H1 (cell line): ENCODE results near the gene HSH2D. TPM values are rescaled to one million over a fixed set of nuclear protein-coding genes. Genes with fewer than 3 reads are reported as not detected.

Source experiments
- CTCF ChIA-PET: fragments of 300-600 bp; sonication (Branson Sonifier 250); formaldehyde crosslinking; loops from one replicate; lab custom pipeline; 2021; ENCODE audit not compliant: partially characterized antibody; lab: Charles Lee
- POLR2A ChIA-PET: fragments of 300-600 bp; sonication (Branson Sonifier 250); formaldehyde crosslinking; loops from one replicate; lab custom pipeline; 2021; ENCODE audit warnings: inconsistent platforms; ENCODE audit not compliant: partially characterized antibody; lab: Charles Lee
- DNase-seq, 2 experiments: peaks; one replicate each; pipeline versions ENCODE4 v3.0.0 to v3.0.0-alpha.2; 2010 to 2022; ENCODE audit warnings: low spot score in 2 of 2, low read depth in 1 of 2, mixed read lengths in 1 of 2
- FAIRE-seq: peaks from 2 replicates; lab custom pipeline; 2011; peaks lifted over from hg19 to GRCh38; lab: Jason Lieb, UNC
- H2AFZ ChIP-seq: 2 replicates; pipeline ENCODE4 v1.8.1; 2012; ENCODE audit warnings: low read length, inconsistent platforms
- H2AK5ac ChIP-seq: 2 replicates; pipeline ENCODE4 v1.6.1; 2013; ENCODE audit warnings: low read depth, low read length
- H2BK120ac ChIP-seq: replicated peaks from 2 replicates; pipeline ENCODE3; 2013; ENCODE audit warnings: low read depth, low read length, inconsistent platforms
- H2BK12ac ChIP-seq: 2 replicates; pipeline ENCODE4 v1.6.1; 2013; ENCODE audit warnings: low read depth, low read length
- H2BK15ac ChIP-seq: 2 replicates; pipeline ENCODE4 v1.6.1; 2013; ENCODE audit warnings: low read length
- H2BK20ac ChIP-seq: 2 replicates; pipeline ENCODE4 v1.6.1; 2013; ENCODE audit warnings: low read length
- H2BK5ac ChIP-seq: 2 replicates; pipeline ENCODE4 v1.6.1; 2013; ENCODE audit warnings: low read depth, low read length
- H3K14ac ChIP-seq: 2 replicates; pipeline ENCODE4 v1.6.1; 2013; ENCODE audit warnings: inconsistent platforms; ENCODE audit not compliant: insufficient read length
- H3K18ac ChIP-seq: 2 replicates; pipeline ENCODE4 v1.6.1; 2013; ENCODE audit warnings: low read length; ENCODE audit errors: extremely low read depth
- H3K23ac ChIP-seq: 2 replicates; pipeline ENCODE4 v1.6.1; 2013; ENCODE audit warnings: inconsistent platforms; ENCODE audit not compliant: insufficient read length
- H3K23me2 ChIP-seq: 2 replicates; pipeline ENCODE4 v1.6.1; 2013; ENCODE audit warnings: low read depth, low read length
- H3K27ac ChIP-seq: 2 replicates; pipeline ENCODE4 v1.6.1; 2011; ENCODE audit warnings: low read depth, low read length, inconsistent platforms
- H3K27me3 ChIP-seq, 4 experiments: replicated peaks in 1 of 4; 1 replicate in 1 of 4; 2 replicates in 3 of 4; pipeline versions ENCODE4 v1.6.1 to v1.8.1; 2011 to 2013; ENCODE audit warnings: low read length in 3 of 4, mild to moderate bottlenecking in 3 of 4, inconsistent platforms in 2 of 4, mixed read lengths in 2 of 4, moderate library complexity in 1 of 4; ENCODE audit not compliant: control insufficient read depth in 3 of 4, insufficient read depth in 3 of 4; ENCODE audit errors: extremely low read depth in 1 of 4
- H3K36me3 ChIP-seq, 4 experiments: 2 replicates each; pipeline versions ENCODE4 v1.6.1 to v1.8.1; 2011 to 2013; ENCODE audit warnings: mild to moderate bottlenecking in 4 of 4, low read length in 3 of 4, moderate library complexity in 2 of 4, control low read depth in 1 of 4, inconsistent platforms in 1 of 4; ENCODE audit not compliant: insufficient read depth in 4 of 4, control insufficient read depth in 2 of 4
- H3K4ac ChIP-seq: replicated peaks from 2 replicates; pipeline ENCODE3; 2013; ENCODE audit warnings: low read length, low read depth, mixed read lengths, inconsistent platforms; ENCODE audit not compliant: insufficient read length
- H3K4me1 ChIP-seq, 4 experiments: replicated peaks in 1 of 4; 1 replicate in 1 of 4; 2 replicates in 3 of 4; pipeline versions ENCODE4 v1.6.1 to v1.8.1; 2011 to 2013; ENCODE audit warnings: low read length in 3 of 4, inconsistent platforms in 2 of 4, mixed read lengths in 1 of 4; ENCODE audit not compliant: insufficient read depth in 4 of 4, control insufficient read depth in 3 of 4
- H3K4me2 ChIP-seq, 2 experiments: 2 replicates each; pipeline versions ENCODE4 v1.6.1 to v1.8.1; 2011 to 2013; ENCODE audit warnings: low read depth in 2 of 2, low read length in 2 of 2, control low read depth in 1 of 2, inconsistent platforms in 1 of 2, mild to moderate bottlenecking in 1 of 2; ENCODE audit not compliant: insufficient read depth in 1 of 2
- H3K4me3 ChIP-seq, 4 experiments: fragments of 200-600, 300-600 bp in 1 of 4; sonication (generic), shearing (Covaris generic), sonication (Bioruptor Twin) in 1 of 4; 2 replicates each; pipeline versions ENCODE4 v1.5.1 to v1.8.1; 2011 to 2016; ENCODE audit warnings: low read length in 4 of 4, low read depth in 3 of 4, control low read depth in 2 of 4, inconsistent platforms in 2 of 4, mild to moderate bottlenecking in 2 of 4, mixed read lengths in 1 of 4, moderate library complexity in 1 of 4; ENCODE audit not compliant: insufficient read depth in 2 of 4; ENCODE audit errors: extremely low read depth in 1 of 4
- H3K56ac ChIP-seq: replicated peaks from 2 replicates; pipeline ENCODE3; 2013; ENCODE audit warnings: low read depth, mild to moderate bottlenecking, mixed read lengths, low read length, inconsistent platforms; ENCODE audit not compliant: insufficient read length
- H3K79me1 ChIP-seq: 2 replicates; pipeline ENCODE4 v1.6.1; 2013; ENCODE audit warnings: low read depth, low read length, control low read depth
- H3K79me2 ChIP-seq, 2 experiments: 2 replicates each; pipeline versions ENCODE4 v1.6.1 to v1.8.1; 2012 to 2013; ENCODE audit warnings: low read length in 2 of 2, mild to moderate bottlenecking in 2 of 2, inconsistent platforms in 1 of 2; ENCODE audit not compliant: insufficient read depth in 2 of 2, control insufficient read depth in 1 of 2
- H3K9ac ChIP-seq, 4 experiments: replicated peaks in 1 of 4; 1 replicate in 1 of 4; 2 replicates in 3 of 4; pipeline versions ENCODE4 v1.6.1 to v1.8.1; 2011 to 2013; ENCODE audit warnings: low read depth in 3 of 4, low read length in 3 of 4, control low read depth in 2 of 4, mild to moderate bottlenecking in 2 of 4, moderate library complexity in 2 of 4, inconsistent platforms in 1 of 4; ENCODE audit errors: extremely low read depth in 1 of 4
- H3K9me3 ChIP-seq, 2 experiments: 2 replicates each; pipeline versions ENCODE4 v1.6.1 to v1.8.1; 2012 to 2013; ENCODE audit warnings: mild to moderate bottlenecking in 2 of 2, moderate library complexity in 2 of 2, control low read depth in 1 of 2, inconsistent platforms in 1 of 2, low read depth in 1 of 2, low read length in 1 of 2, mixed read lengths in 1 of 2; ENCODE audit not compliant: insufficient read depth in 2 of 2
- H4K20me1 ChIP-seq, 2 experiments: replicated peaks in 1 of 2; 2 replicates each; pipeline versions ENCODE3 to v1.8.1; 2011 to 2013; ENCODE audit warnings: inconsistent platforms in 2 of 2, low read length in 2 of 2, mild to moderate bottlenecking in 1 of 2; ENCODE audit not compliant: insufficient read depth in 2 of 2, control insufficient read depth in 1 of 2
- H4K5ac ChIP-seq: 2 replicates; pipeline ENCODE4 v1.6.1; 2013; ENCODE audit warnings: low read length, low read depth, mixed read lengths, inconsistent platforms; ENCODE audit not compliant: insufficient read length
- H4K8ac ChIP-seq: 2 replicates; pipeline ENCODE4 v1.8.0; 2013; ENCODE audit warnings: mild to moderate bottlenecking, moderate library complexity, low read length, inconsistent platforms; ENCODE audit not compliant: insufficient read depth; ENCODE audit errors: extremely low read depth
- H4K91ac ChIP-seq: replicated peaks from 2 replicates; pipeline ENCODE3; 2013; ENCODE audit warnings: low read length, mixed read lengths, inconsistent platforms; ENCODE audit not compliant: insufficient read length
- ATF3 ChIP-seq: IDR thresholded peaks from 2 replicates; pipeline ENCODE4 v1.6.1; 2011; ENCODE audit warnings: low read depth, mild to moderate bottlenecking, low read length; ENCODE audit not compliant: insufficient read depth
- BRCA1 ChIP-seq: IDR thresholded peaks from 2 replicates; pipeline ENCODE4 v1.6.1; 2012; ENCODE audit warnings: low read depth, low read length, improper control_type of control experiment
- CBX8 ChIP-seq: fragments of 300-800, 300-1000 bp; sonication (generic); IDR thresholded peaks from 2 replicates; pipeline ENCODE4 v1.7.1; 2016; ENCODE audit warnings: low read depth, low read length, borderline replicate concordance
- MAFK ChIP-seq: IDR thresholded peaks from 2 replicates; pipeline ENCODE4 v1.6.1; 2012; ENCODE audit warnings: low read depth, mild to moderate bottlenecking, improper control_type of control experiment, low read length
- POLR2AphosphoS5 ChIP-seq: IDR thresholded peaks from 2 replicates; pipeline ENCODE4 v1.6.1; 2011; ENCODE audit warnings: low read depth, low read length
- RBBP5 ChIP-seq: IDR thresholded peaks from 2 replicates; pipeline ENCODE4 v1.7.1; 2012; ENCODE audit warnings: low read depth, mild to moderate bottlenecking, inconsistent platforms, low read length, moderate library complexity, borderline replicate concordance
- RNF2 ChIP-seq: fragments of 200-900, 300-1000 bp; sonication (generic); IDR thresholded peaks from 2 replicates; pipeline ENCODE4 v1.7.1; 2016; ENCODE audit warnings: borderline replicate concordance, low read depth, mild to moderate bottlenecking, antibody characterized with exemption, low read length; ENCODE audit not compliant: poor library complexity, severe bottlenecking; ENCODE audit errors: missing control alignments
- SP4 ChIP-seq: IDR thresholded peaks from 2 replicates; pipeline ENCODE4 v1.6.1; 2012; ENCODE audit warnings: low read length, inconsistent platforms
- SUZ12 ChIP-seq: fragments of 200-600 bp; sonication (generic); IDR thresholded peaks from 2 replicates; pipeline ENCODE4 v1.6.1; 2012; ENCODE audit warnings: mild to moderate bottlenecking, inconsistent platforms, low read length, moderate library complexity, mixed read lengths
- TBP ChIP-seq: IDR thresholded peaks from 2 replicates; pipeline ENCODE4 v1.6.1; 2011; ENCODE audit warnings: low read depth, low read length, improper control_type of control experiment
- YY1 ChIP-seq: IDR thresholded peaks from 2 replicates; pipeline ENCODE4 v1.6.1; 2011; ENCODE audit warnings: low read depth, mild to moderate bottlenecking, low read length
- WGBS, 2 experiments: shearing (Covaris generic) in 1 of 2; methylation state at CpG; one replicate each; pipeline versions ENCODE4 v1.1.6 to v1.1.7; 2013 to 2015; ENCODE audit warnings: low lambda C conversion rate in 2 of 2, mixed read lengths in 2 of 2, inconsistent platforms in 1 of 2, low coverage in 1 of 2, missing lambda C conversion rate in 1 of 2; ENCODE audit not compliant: insufficient replicate concordance in 2 of 2, insufficient coverage in 1 of 2, insufficient read length in 1 of 2; ENCODE audit errors: extremely low coverage in 1 of 2, missing lambda C conversion rate in 1 of 2; 5-methylcytosine and 5-hydroxymethylcytosine counted together
- polyA plus RNA-seq, 7 experiments: library from polyadenylated mRNA; depleted of rRNA in 3 of 7; stranded (reverse) in 5 of 7; unstranded in 2 of 7; fragments of >200 nt in 5 of 7; fragments of 200-250 nt in 2 of 7; gene quantifications; 1 replicate in 5 of 7; 2 replicates in 1 of 7; 4 replicates in 1 of 7; pipeline versions ENCODE4 v1.2.1 to v1.2.3, GENCODE V29; 2011 to 2013; ENCODE audit warnings: missing spikeins in 2 of 7, mixed read lengths in 2 of 7
- total RNA-seq: library from RNA; stranded (reverse); fragmentation: NEBNext Ultra II Directional; extraction: Animal tissue kit (Norgen Biotek cat#: 25700); gene quantifications from 2 replicates; pipeline ENCODE4 v1.2.1, GENCODE V29; 2021
- TF ChIP-seq, protein P1 (sequence below): IDR thresholded peaks from 2 replicates; pipeline ENCODE4 v1.6.1; 2012; ENCODE audit warnings: inconsistent platforms

Gene HSH2D
- total and polyA plus RNA-seq, 2 of the 8 experiments (the other 6 are each of a cell fraction or from before 2014, with no cell fraction given) = 0.67 to 1.6 TPM

DNA sequence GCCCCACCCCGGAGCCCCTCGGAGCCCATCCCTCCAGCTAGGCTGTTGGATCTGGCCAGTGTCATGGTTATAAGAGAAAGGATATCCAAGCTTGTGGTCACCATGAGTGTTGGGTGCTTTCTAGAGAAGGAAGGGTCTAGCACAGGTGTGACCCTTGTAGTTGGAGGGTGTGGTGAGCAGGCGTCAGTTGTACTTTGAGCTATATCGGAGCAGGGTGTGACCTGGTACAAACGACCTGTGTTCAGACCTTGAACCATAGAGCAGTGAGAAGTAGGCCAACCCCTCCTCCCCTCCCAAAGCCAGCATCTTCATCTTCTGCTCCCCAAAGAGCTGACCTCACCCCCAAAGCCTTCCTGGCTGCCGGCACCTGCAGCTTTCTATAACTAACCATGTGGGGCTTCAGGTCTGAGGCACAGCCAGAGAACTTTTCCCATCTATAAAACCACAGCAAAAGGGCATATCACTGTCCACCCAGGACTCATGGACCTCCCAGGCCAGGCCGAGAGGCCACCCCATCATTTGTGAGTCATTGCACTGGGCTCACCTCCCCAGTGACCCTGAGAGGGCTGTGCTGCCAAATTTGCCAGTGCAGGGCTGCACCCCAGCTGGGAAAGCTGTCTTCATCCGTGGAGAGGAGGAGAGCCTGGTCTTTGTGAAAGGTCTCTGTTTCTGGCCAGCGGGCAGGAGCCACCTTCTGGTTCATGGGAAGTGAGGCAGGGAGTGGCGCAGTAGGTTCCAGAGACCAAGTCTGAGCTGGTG, 17.6 kb upstream of the HSH2D start:
- H2BK15ac ChIP-seq = no peak overlapping the region
- peaks cover 36 to 73% (median 62%) of the 10 kb centered on the region in 4 experiments for H3K36me3 ChIP-seq
- H3K4ac ChIP-seq = no peak overlapping the region
- H3K4me3 ChIP-seq = no peak overlapping the region
- peaks cover 3 to 16% of the 10 kb centered on the region in 2 experiments for H4K20me1 ChIP-seq
- H3K23ac ChIP-seq = no peak overlapping the region
- no peak overlapping the region for H2BK5ac ChIP-seq
- no peak overlapping the region for H3K18ac ChIP-seq
- no peaks in the 10 kb centered on the region; the same call in 1 of the 2 replicates for H3K79me1 ChIP-seq
- no peak overlapping the region for H2AFZ ChIP-seq
- H3K27me3 ChIP-seq = no peaks in the 10 kb centered on the region
- no peaks in the 10 kb centered on the region for H3K79me2 ChIP-seq
- H3K27ac ChIP-seq = no peak overlapping the region
- no peak overlapping the region for H4K8ac ChIP-seq
- no peak overlapping the region for H2AK5ac ChIP-seq
- no peaks in the 10 kb centered on the region for H3K4me1 ChIP-seq
- 87% methylated on average over 10 of the region's 10 CpGs; no CpG with 5 or more reads in 1 of the 2 experiments for WGBS, 2 experiments
- CTCF ChIA-PET = interaction anchor here (0.6 to 0.7 kb wide), 4 partner anchors 10 to 886 kb away, joined by 3 to 4 read pairs (median 3); no protein-coding TSS in a partner anchor
- H3K23me2 ChIP-seq = no peaks in the 10 kb centered on the region
- no peak overlapping the region for H2BK120ac ChIP-seq
- H4K5ac ChIP-seq = no peak overlapping the region
- H3K4me2 ChIP-seq = no peak overlapping the region
- H3K56ac ChIP-seq = no peak overlapping the region
- no peak overlapping the region for H2BK20ac ChIP-seq
- no peak overlapping the region; a peak in 1 of 7 replicates for H3K9ac ChIP-seq
- H3K9me3 ChIP-seq = no peaks in the 10 kb centered on the region
- no peak overlapping the region for H2BK12ac ChIP-seq
- no peak overlapping the region for H4K91ac ChIP-seq
- H3K14ac ChIP-seq = no peak overlapping the region
- POLR2A ChIA-PET = interaction anchor here (0.7 to 2.6 kb wide), 7 partner anchors 8 to 48 kb away, joined by 3 to 7 read pairs (median 3); no protein-coding TSS in a partner anchor
- no peak for DNase-seq
- FAIRE-seq = no peak
- no peak for TF ChIP-seq YY1
- no peak for TF ChIP-seq ATF3
- TF ChIP-seq, protein P1, sequence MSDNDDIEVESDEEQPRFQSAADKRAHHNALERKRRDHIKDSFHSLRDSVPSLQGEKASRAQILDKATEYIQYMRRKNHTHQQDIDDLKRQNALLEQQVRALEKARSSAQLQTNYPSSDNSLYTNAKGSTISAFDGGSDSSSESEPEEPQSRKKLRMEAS = no peak
- TF ChIP-seq RBBP5 = no peak
- no peak for TF ChIP-seq SUZ12
- TF ChIP-seq RNF2 = no peak
- TF ChIP-seq CBX8 = no peak
- no peak for TF ChIP-seq TBP
- TF ChIP-seq BRCA1 = no peak
- no peak for TF ChIP-seq MAFK
- TF ChIP-seq SP4 = no peak
- TF ChIP-seq POLR2AphosphoS5 = no peak
